Inflammatory macrophage treated with lipopolysaccharide for 4 hours (primary cell): ENCODE data around the gene KCNB1.

Experiments used
- DNase-seq: peaks from one replicate; pipeline ENCODE4 v3.0.0-alpha.2; 2020

KCNB1 gene

DNA sequence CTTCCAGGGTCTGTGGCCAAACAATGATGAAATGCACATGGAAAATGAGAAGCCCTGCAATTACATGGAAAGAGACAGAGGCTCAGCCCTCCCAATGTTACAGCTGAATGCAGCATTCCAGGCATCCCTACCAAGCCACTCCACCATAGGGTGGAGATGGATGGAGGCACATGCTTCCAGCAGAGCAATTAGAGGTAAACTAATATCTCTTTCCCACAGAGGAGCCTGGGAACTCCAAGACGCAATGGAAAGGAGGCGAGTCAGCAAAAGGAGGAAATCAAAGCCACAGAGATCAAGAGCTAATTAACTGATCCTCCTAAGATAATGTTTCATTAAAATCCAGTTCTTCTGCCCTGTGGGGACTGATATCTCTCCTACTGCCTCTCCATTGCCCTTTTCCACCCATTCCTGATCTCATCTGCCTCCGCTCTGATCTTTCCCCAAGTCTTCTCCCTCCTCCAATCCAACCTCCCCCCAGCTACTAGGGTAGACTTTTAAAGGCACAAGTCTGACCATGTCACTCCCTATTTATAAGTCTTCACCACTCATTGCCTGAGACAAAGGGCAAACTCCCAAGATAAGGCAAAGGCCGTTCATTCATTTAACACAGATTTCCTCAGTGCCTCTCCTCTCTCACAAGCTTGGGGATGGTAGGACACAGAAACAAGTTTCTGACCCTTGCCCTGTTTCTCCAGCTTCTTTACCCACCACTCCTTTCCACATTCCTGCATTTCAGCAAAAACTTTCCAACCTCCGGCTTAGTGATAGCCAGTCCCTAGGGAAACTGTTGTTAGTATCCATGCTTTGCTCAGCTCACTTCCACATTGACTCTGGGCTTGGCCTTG lies 14.3 kb upstream of the KCNB1 start:
- no peak for DNase-seq

DNA sequence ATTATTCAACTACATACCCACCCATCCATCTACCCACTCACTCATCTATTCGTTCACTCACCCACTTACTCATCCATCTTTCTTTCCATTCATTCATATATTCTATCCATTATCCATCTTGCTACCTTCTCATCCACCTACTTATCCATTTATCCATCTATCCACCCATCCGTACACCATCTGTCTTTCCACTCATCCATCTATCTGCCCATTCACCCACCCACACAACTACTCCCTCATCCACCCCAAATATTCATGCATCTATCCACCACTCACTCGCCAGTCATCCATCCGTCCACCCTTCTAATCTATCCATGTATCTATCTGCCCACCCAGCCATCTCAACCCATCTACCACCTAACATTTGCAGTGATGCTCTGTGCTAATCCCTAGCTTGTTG lies 13.6 kb upstream of the KCNB1 start:
- DNase-seq: no peak

DNA sequence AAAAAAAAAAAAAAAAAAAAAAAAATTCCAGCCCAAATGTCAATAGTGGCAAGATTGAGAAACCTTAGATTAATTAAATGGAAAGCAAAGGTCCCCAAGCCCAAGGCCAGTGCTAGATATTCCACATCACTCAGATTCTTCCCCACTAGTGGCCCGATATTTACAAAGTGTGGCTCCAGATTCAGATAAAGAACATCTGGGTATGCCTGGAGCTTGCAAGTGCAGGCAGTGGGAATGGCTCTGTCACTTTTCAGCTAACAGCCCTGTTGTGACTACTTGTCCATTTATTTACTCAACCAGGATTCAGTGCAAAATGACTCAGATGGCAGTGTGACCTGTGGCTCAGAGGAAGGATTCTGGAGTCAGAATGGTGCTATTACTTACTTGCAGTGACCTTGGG lies 8.2 kb upstream of the KCNB1 start:
- DNase-seq: no peak

DNA sequence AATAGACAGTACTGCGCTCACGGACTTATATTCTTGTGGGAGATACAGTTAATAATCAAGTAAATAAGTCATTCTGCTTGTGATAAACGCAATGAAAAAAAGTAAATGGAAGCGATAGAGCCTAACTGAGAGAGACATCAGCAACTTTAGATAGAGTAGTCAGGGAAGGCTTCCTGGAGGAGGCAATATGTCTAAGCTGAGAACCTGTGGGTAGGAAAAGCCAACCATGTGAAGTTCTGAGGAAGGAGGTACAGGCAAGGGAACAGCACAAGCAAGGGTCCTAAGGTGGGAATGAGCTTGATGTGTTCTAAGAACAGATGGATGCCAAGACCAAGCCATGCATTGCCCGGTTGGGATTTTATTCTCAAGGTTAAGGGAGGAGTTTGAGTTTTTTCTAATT lies 7.2 kb upstream of the KCNB1 start:
- no peak for DNase-seq

DNA sequence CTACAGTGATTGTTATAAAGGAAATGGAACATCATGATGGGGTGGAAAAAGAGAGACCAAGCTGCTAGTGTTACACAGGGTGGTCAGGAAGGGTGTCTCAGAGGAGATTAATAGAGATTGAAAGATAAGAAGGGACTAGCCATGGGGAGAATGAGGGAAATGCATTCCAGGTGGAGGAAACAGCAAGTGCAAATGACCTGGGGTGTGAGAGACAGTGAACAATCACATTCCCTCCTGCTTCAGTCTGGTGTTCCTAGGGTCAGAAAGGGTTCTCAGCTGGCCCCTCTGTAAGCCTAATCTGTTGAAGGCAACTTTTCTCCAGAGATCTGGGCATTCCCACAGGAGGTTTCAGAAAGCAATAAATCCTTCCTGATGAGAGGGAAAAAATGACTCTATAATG lies 3.6 kb upstream of the KCNB1 start:
- DNase-seq: no peak

DNA sequence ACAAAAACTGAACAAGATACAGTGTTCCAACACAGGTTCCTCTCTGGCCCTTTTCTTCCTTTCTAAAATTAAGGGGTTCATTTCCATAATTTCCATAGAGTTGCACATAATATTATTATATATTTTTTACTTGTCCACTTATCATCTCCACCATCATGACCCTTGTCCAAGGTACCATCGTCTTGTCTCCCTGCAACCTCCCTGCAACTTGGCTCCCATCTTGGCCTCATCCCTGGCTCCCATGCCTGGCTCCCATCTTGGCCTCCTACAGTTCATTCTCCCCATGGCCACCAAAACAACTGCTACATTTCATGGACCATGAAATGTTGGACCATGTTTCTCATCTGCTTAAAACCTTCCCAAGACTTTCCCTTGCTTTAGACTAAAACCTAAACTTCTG lies 3.1 kb upstream of the KCNB1 start:
- no peak for DNase-seq

DNA sequence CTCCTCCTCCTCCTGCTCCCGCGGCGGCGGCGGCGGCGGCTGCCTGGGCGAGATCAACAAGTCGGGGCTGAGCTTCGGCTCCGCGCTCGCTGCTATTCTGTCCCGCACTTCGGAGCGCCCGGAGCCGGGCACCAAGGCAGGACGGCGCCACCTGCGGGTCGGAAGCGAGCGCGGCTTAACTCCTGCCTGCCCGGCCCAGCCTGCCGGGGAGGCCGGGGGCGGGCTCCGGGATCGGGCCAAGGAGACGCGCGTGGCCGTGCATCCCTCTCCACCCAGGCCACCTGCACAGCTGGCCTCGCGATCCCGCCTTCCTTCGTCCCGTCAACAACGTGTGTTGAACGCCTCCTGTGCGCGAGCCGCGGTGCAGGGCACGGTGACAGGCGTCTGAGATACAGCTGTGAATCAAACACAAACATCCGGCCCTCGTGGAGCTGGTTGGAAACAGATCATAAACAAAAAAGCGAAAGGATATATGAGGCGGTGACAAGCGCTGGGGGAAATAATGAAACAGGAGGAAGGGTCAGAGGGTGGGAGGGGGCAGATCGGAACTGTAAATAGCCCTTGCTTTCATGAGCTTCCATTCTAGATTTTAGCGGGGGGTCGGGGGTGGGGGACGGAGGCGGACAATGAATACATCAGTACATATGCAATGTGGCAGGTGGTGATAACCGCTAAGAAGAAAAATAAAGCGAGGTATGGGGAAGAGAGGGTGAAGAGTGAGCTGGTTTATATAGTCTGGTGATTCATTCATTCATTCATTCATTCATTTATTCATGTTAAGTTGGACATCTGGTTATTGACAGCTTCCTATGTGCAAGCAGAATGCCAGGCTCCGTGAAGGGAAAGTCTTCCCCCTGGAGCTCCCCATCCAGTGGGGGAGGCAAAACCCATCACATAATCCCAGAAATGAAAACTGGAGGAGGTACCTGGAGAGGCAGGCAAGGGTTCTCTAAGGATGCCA lies 2.0 kb upstream of the KCNB1 start:
- peak; percentile 54 for DNase-seq

DNA sequence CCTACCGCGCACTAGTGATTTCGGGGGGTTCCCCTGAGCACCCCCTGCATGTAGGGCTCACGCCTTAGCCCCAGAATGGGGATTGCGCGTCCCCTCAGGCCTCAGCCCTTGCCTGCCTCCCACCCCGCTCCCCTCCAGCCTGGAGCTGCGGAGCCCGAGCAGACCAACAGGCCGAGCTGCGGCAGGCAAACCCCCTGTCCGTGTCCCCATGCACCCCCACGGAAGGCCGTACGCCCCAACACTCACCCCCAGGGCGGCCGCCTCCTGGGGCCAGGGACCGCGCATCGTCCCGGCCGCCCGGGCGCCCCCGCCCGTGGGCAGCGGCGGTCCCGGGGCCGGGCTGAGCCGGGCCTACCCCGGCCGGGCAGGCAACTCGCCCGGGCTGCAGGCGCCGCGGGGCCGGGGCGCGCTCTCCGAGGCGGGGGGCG lies 1.2 kb upstream of the KCNB1 start:
- no peak for DNase-seq

DNA sequence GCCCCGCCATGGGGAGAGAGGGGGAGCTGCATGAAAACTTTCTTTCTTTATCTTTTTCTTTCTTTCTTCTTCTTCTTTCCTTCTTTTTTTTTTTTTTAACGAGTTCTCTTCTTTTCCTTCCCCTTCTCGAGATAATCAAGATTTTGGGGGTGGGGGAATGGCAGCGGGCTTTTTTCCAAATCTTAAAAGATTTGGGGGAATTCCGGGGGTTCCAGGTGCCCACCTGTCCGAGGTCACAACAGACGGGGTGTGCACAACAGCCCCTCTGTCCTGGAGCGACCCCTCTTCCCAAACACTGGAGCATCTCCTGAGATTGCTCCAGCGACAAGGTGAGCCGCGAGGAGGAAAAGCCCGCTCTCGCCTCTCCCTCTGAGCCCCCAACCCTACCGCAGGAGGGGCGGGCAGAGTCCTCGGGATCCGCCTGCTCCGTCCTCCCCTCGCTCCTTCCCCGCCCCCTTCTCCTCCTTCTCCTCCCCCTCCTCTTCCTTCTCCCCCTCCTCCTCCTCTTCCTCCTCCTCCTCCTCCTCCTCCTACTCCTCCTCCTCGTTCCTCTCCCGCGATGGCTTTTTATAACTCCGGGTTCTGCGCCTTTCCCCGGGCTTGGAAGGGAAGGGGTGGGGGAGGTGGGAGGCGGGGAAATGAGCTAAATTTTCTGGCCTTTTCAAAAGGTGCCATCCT lies 689 bp upstream of the KCNB1 start:
- DNase-seq: no peak

DNA sequence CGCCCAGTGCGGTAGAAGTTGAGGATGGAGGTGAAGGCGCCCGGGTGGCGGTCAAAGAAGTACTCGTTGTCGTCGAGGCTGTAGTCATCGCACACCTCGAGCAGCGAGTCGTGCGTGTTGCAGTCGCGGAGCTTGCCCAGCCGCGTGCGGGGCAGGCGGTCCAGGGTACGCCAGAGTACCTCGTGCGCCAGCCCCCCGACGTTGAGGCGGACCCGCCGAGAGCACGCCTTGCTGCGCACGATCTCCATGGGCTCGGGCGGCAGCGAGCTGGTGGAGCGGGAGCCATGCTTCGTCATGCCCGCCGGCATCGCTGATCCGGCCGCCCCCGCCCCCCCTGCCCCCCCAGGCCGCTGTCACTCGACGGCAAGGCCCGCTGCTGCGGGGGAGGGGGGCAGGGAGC lies 295 bp downstream of the KCNB1 start:
- no peak for DNase-seq

DNA sequence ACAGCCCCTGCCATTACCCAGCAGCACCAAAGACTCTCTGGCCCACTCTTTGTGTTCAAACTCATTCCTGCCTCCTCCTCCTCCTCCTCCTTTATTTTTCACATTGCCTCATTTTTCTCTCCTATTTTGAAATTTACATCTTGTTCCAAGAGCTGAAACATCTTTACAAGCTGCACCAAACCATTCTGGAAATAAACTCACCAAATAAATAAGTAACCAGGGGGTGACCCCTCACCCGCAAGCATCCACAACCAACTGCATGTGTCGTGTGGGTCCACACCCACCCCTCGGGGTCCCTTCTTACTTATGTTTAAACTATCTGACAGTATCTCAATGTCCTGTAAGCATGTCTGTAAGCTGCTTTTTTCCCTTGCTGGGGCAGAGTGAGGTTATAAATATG lies 1.4 kb downstream of the KCNB1 start:
- no peak for DNase-seq

DNA sequence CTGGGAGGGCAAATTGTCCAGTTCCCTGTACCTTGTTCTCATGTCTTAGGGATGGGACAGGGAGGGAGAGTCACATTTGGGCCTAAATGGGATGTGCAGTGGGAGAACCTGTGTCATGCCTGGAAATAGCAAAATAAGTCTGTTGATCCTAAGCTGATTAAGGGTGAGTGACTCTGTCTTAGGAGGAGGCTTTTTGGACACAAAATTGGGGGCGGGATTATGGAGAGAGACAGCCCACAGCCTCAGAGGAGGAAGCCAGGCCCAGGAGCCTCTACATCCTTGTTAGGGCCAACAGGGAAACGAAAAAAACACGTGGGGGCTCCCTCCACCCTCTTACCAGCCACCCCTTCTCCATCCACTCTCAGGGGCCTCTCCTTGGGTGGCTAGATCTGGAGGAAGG lies 2.2 kb downstream of the KCNB1 start:
- DNase-seq: no peak

DNA sequence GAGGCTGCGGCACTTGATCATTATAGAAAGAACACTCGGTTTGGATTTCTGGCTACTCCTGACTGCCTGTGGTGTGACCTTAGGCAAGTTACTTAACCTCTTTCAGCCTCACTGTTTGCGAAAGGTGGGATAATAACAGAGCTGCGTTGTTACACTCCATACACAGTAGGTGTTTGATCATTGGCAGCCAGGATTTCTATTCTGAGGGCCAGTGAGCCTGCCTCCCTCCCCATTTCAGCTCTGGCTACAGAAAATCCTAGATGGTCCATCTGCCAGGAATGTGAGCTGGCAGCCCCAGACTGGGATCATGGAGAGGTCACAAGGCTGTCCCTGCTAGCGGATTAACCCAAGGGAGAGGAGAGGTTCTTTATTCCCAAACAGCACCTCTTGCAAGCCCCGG lies 2.7 kb downstream of the KCNB1 start:
- DNase-seq: no peak

DNA sequence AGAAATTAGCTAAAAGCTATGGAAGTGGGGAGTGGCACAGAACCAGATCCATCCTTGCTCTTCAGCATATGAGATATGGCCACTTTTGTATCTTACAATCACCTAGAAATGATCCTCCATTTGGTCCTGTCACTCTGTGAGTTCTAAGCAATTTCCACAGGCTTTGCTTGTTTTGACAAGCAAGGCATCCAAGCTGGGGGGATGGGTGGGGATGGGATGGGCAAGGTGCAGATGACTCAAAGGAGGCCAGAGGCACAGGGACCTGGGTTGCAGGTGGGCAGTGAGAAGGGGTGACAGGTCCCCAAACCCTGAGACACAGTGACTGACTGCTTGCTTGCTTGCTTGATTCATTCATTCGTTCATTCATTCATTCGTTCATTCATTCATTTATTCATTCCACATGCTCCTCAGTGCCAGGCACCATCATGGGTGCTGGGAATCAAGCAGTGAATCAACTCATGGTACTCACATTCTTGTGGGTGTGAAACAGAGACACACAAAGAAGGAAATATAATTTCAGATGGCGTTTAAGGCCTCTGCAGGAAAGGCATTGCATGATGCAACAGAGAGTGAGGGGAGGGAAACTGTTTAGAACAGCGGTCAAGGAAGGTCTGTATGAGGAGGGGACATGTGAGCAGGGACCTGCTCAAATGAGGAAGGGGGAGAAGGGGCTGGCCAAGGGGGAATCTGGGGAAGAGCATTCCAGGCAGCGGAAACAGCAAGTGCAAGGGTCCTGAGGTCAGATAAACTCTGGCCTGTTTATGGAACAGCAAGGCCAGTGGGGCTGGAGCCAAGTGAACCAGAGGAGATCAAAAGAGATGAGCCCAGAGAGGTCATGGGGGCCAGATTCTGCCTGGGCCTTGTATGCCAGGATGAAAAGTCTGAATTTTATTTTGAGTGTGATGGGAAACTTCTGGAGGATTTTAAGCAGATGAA lies 3.4 kb downstream of the KCNB1 start:
- DNase-seq: no peak

DNA sequence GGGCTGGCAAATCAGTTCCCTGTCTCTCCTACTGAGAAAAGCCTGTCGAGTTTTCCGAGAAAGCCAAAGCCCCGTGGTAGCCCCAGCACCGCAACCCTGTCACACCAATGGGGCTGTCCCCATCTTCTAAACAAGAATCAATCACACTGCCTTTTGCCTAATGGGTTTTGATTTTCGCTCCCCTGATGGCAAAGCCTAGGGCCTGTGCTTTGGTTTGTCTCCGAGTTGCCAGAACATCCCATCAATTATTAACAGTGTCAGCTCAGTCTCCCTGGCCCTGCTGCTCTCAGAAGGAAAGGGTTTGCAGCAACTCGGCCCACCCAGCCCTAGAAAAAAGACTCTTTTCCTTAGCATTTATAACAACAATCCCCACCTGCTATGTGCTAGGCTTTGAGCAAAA lies 4.2 kb downstream of the KCNB1 start:
- DNase-seq: no peak

DNA sequence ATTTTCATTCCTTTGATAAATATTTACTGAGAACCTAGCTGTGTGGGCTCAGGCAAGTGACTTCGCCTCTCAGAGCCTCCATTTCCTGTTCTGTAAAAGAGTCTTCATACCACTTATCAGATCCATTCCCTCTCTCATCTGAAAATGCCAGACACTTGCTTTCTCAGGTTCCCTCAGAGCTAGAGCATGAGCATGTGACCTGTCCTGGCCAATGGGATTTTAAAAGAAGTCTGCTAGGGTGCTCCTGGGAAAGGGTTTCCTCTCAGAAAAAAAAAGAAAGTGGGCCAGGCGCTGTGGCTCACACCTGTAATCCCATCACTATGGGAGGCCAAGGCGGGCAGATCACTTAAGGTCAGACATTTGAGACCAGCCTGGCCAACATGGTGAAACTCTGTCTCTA lies 5.3 kb downstream of the KCNB1 start:
- DNase-seq: no peak

DNA sequence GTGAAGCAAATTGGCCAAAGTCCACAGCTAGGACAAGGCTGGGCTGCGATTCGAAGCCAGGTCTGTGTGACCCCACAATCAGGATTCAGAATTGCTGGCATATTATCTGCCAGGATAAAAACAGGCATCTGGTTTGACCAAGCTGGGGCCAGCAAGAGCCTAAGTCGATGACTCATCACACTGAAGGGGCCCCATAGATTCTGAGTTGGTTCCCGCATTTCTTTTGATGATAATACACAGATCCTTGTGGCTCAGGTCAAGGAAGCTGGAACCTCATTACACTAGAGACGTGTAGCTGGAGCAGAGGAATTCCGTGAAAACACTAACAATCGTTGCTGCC lies 6.5 kb downstream of the KCNB1 start:
- DNase-seq: no peak

DNA sequence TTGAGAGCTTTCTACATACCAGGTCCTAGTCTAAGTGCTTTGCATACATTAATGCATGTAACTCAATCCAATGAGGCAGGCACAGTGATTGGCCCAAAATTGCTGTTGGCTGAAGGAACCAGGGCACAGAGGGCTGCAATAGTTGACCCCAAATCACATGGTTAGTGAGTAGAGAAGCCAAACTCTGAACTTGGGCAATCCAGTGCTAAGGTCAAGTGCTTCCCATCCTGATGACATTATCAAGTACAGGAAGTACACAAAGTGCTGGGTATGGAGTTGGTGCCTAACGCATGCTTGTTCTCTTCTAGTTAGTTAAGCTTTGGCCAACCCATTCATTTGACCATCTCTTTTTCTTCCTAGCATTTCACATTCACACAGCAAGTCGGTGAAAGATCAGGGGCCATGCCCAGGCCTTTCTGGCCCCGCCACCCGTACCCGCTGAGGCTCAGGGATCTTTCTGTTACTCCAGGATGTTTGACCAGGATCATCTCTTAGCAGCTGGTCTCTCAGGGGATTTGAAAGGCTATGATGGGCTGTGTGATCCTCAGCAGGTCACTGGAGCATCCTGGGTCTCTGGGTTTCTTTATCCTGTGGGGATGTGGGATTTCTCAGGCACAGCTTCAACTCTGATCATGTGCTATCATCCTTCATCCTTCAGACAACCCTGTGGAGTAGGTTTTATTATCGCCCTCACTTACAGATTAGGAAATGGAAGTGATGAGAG lies 7.0 kb downstream of the KCNB1 start:
- DNase-seq: peak; percentile 30

DNA sequence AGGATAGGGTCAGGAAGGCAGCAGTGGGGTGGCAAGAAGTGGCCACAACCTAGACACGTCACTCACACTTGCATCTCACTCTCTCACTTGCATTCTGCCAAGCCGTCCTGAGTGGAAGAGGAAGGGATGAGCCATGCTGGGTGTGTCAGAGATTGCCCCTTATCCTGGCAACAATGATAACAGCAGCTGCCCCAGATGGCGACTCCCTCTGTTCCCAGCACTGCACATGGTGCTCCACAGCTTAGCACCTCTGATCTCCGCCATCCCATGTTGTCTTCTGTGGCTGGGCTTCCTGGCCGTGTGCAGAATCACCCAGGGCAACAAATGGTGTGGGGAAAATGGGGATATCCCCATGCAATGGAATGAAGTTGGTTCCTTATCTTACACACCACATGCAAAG lies 11.1 kb downstream of the KCNB1 start:
- no peak for DNase-seq

DNA sequence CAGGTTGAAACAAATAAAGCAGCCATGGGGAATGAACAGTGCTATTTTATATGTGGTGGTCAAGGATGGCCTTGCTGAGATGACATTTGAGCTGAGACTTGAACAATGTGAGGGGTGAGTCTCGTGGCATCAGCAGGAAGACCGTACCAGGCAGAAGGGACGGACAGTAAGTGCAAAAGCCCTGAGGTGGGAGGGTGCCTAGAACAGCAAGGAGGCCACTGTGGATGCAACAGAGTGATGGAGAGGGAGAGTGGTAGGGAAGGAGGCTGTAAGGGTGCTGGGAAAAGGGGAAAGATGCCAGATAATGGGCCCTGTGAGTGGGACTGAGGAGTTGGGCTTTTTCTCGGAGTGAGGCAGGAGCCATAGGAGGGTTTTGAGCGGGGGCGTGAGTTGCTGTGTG lies 11.5 kb downstream of the KCNB1 start:
- DNase-seq: no peak

DNA sequence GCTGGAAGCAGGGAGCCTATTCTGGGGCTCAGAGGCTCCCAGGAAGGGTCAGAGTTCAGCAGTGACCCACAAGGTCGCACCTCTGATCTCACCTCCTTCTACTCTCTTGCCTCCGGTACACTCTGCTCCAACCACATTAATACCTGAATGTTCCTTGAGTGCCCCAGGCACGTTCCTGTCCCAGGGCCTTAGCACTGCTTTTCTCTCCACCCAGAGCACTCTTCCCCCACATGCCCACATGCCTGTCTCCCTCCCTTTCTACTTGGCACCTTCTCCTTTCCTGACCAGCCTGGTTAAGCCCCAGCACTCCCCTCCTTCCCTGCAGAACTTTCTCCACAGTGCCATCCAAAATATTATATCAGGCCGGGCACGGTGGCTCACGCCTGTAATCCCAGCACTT lies 13.4 kb downstream of the KCNB1 start:
- DNase-seq: no peak

DNA sequence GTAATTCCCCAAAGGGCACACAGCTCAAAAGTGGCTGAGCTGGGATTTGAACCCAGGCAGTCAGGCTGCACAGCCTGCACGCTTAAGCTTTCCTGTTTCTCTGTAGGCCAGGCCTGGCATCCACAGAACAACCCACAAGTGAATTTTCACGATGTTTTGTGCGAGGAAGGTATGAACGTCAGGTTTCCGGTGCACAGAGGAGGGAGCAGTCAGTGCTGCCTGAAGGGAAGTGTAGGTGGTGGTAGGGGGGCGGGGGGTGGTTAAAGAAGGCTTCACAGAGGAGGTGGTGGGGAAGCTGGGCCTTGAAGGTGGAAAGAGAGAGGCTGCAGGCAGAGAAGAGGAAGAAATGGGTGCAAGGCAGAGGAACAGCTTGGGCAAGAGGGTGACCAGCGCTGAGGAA lies 14.1 kb downstream of the KCNB1 start:
- DNase-seq: no peak
